GM18861 (cell line): ENCODE results near the gene ABCA6.

Experiments
- ATAC-seq: cut with Tn5 transposase; IDR thresholded peaks from one replicate; pipeline ENCODE4 v1.9.1; 2021; ENCODE audit not compliant: unreplicated experiment

ABCA6 gene

GRCh38 chr17:69050999-69051775, 90.5 kb downstream of the ABCA6 start:
- ATAC-seq, result no peak

- ATAC-seq, result no peak
These were observed 93.1 kb downstream of the ABCA6 start for GRCh38 chr17:69048634-69049033.

- no peak for ATAC-seq
These were observed 94.1 kb downstream of the ABCA6 start for GRCh38 chr17:69047368-69048263.

GRCh38 chr17:69046121-69046807, 95.4 kb downstream of the ABCA6 start:
- no peak for ATAC-seq

- no peak for ATAC-seq
These were observed 96.0 kb downstream of the ABCA6 start for GRCh38 chr17:69045646-69046045.

- no peak for ATAC-seq
These were observed 97.3 kb downstream of the ABCA6 start for GRCh38 chr17:69044371-69044770.

- ATAC-seq, result no peak
These were observed 98.5 kb downstream of the ABCA6 start for GRCh38 chr17:69043098-69043734.

GRCh38 chr17:69042308-69042707, 99.4 kb downstream of the ABCA6 start:
- ATAC-seq, result no peak

- no peak for ATAC-seq
These were observed 109.9 kb downstream of the ABCA6 start for GRCh38 chr17:69031839-69032238.

GRCh38 chr17:69030169-69030568, 111.5 kb downstream of the ABCA6 start:
- ATAC-seq, result no peak
